Measurements from ENCODE around the gene MEI1. TPM values are rescaled to one million over a fixed set of nuclear protein-coding genes. Genes with fewer than 3 reads are reported as not detected.
A peak's percentile ranks its signal among the peaks of the same experiment; 100 is the strongest.

The MEI1 gene
- total RNA-seq, 1 experiment from 2014 or later: not detected

GRCh38 chr22:41681616-41682015 lies 17.7 kb upstream of the MEI1 start:
- DNase-seq: no peak
- Mint-ChIP-seq H3K27ac (ENCODE audit: unreplicated experiment) (peak overlapping the region; percentile 92), H3K4me3 (ENCODE audit: unreplicated experiment) (peak overlapping the region; percentile 82), H3K9me3 (ENCODE audit: unreplicated experiment) (no peaks in the 10 kb centered on the region), H3K4me1 (ENCODE audit: low read depth, unreplicated experiment) (no peaks in the 10 kb centered on the region), H3K36me3 (ENCODE audit: insufficient read depth, unreplicated experiment) (peaks cover 45% of the 10 kb centered on the region), H3K27me3 (ENCODE audit: insufficient read depth, unreplicated experiment) (no peaks in the 10 kb centered on the region)
- intact Hi-C loops (cut with micrococcal nuclease; ENCODE audit: unreplicated experiment): no loop called here
- no peaks in the 10 kb centered on the region for H3K9me3 ChIP-seq
- no peaks in the 10 kb centered on the region for H3K4me1 ChIP-seq
- ChIA-PET CTCF (no interaction called here), POLR2A (interaction anchor here (0.5 kb wide), 1 partner anchor 21 kb away, joined by 9 read pairs; no protein-coding TSS in a partner anchor)
- TSS peak; percentile 43 for BruUV-seq (replicated peaks)
- H3K36me3 ChIP-seq (ENCODE audit: control insufficient read depth, insufficient read depth, low read length): no peaks in the 10 kb centered on the region; the same call in none of the 2 replicates
- TF ChIP-seq CTCF (IDR thresholded peaks at IDR 0.05; ENCODE audit: insufficient read depth in 1 of 2, low read depth in 1 of 2, low read length in 1 of 2, severe bottlenecking in 1 of 2, unreplicated experiment in 1 of 2): no peak
- H3K4me3 ChIP-seq (ENCODE audit: low read depth, low read length): peak overlapping the region; percentile 62
- no peaks in the 10 kb centered on the region for H3K27me3 ChIP-seq (replicated peaks; ENCODE audit: control insufficient read depth, insufficient read depth, low read length)

GRCh38 chr22:41682033-41682807 lies 17.1 kb upstream of the MEI1 start:
- no TSS peak for BruUV-seq (replicated peaks)
- intact Hi-C loops (cut with micrococcal nuclease; ENCODE audit: unreplicated experiment): no loop called here
- H3K4me1 Mint-ChIP-seq (ENCODE audit: low read depth, unreplicated experiment): no peaks in the 10 kb centered on the region
- peaks cover 42% of the 10 kb centered on the region for H3K36me3 Mint-ChIP-seq (ENCODE audit: insufficient read depth, unreplicated experiment)
- Histone ChIP-seq H3K9me3 (no peaks in the 10 kb centered on the region), H3K4me1 (peaks cover 3% of the 10 kb centered on the region; the same call in 1 of the 2 replicates), H3K36me3 (ENCODE audit: control insufficient read depth, insufficient read depth, low read length) (no peaks in the 10 kb centered on the region; the same call in none of the 2 replicates), H3K4me3 (ENCODE audit: low read depth, low read length) (peak overlapping the region; percentile 62), H3K27me3 (replicated peaks; ENCODE audit: control insufficient read depth, insufficient read depth, low read length) (no peaks in the 10 kb centered on the region)
- TF ChIP-seq CTCF (IDR thresholded peaks at IDR 0.05; ENCODE audit: insufficient read depth in 1 of 2, low read depth in 1 of 2, low read length in 1 of 2, severe bottlenecking in 1 of 2, unreplicated experiment in 1 of 2): no peak
- H3K9me3 Mint-ChIP-seq (ENCODE audit: unreplicated experiment): no peaks in the 10 kb centered on the region
- CTCF ChIA-PET: no interaction called here
- H3K27ac Mint-ChIP-seq (ENCODE audit: unreplicated experiment): peak overlapping the region; percentile 92
- H3K27me3 Mint-ChIP-seq (ENCODE audit: insufficient read depth, unreplicated experiment): no peaks in the 10 kb centered on the region
- H3K4me3 Mint-ChIP-seq (ENCODE audit: unreplicated experiment): peak overlapping the region; percentile 82
- DNase-seq: peak; percentile 86 to 90
- POLR2A ChIA-PET: no interaction called here

- H3K27me3 ChIP-seq (replicated peaks; ENCODE audit: control insufficient read depth, insufficient read depth, low read length): no peaks in the 10 kb centered on the region
- Mint-ChIP-seq H3K9me3 (ENCODE audit: unreplicated experiment) (no peaks in the 10 kb centered on the region), H3K36me3 (ENCODE audit: insufficient read depth, unreplicated experiment) (peaks cover 35% of the 10 kb centered on the region), H3K4me1 (ENCODE audit: low read depth, unreplicated experiment) (no peaks in the 10 kb centered on the region), H3K27ac (ENCODE audit: unreplicated experiment) (peak overlapping the region; percentile 92), H3K4me3 (ENCODE audit: unreplicated experiment) (peak overlapping the region; percentile 82), H3K27me3 (ENCODE audit: insufficient read depth, unreplicated experiment) (no peaks in the 10 kb centered on the region)
- no peaks in the 10 kb centered on the region; the same call in 1 of the 2 replicates for H3K36me3 ChIP-seq (ENCODE audit: control insufficient read depth, insufficient read depth, low read length)
- H3K4me3 ChIP-seq (ENCODE audit: low read depth, low read length): peak overlapping the region; percentile 62
- H3K9me3 ChIP-seq: no peaks in the 10 kb centered on the region
- no peak for TF ChIP-seq CTCF (IDR thresholded peaks at IDR 0.05; ENCODE audit: insufficient read depth in 1 of 2, low read depth in 1 of 2, low read length in 1 of 2, severe bottlenecking in 1 of 2, unreplicated experiment in 1 of 2)
- DNase-seq: no peak
- H3K4me1 ChIP-seq: peaks cover 6% of the 10 kb centered on the region; the same call in 1 of the 2 replicates
- CTCF ChIA-PET: no interaction called here
- intact Hi-C loops (cut with micrococcal nuclease; ENCODE audit: unreplicated experiment): no loop called here
- POLR2A ChIA-PET: no interaction called here
- BruUV-seq (replicated peaks): no TSS peak
Observed at GRCh38 chr22:41683052-41683451, 16.3 kb upstream of the MEI1 start.
